HepG2 (cell line): ENCODE results near the gene TEX22. TPM values are rescaled to one million over a fixed set of nuclear protein-coding genes. Genes with fewer than 3 reads are reported as not detected.
A peak's percentile ranks its signal among the peaks of the same experiment; 100 is the strongest.

Experiments used
- ATAC-seq: fragments of 200-7000 bp; cut with Tn5 transposase; 3 replicates; pipeline ENCODE4 v1.9.1; 2020; ENCODE audit warnings: mild to moderate bottlenecking, moderate library complexity
- BruUV-seq: library from RNA; stranded (reverse); fragments of 400-500 nt; replicated peaks from 2 replicates; lab custom pipeline; 2021; lab: Mats Ljungman, UMichigan
- CTCF ChIA-PET: fragments of 300-600 bp; formaldehyde crosslinking; extraction: SDS; loops from one replicate; lab custom pipeline; 2021; ENCODE audit warnings: low total read pairs, inconsistent platforms, low intra/inter-chr PET ratio; lab: Yijun Ruan, JAX
- POLR2A ChIA-PET: fragments of 350-600 bp; sonication (Branson Sonifier 250); formaldehyde crosslinking; loops from one replicate; lab custom pipeline; 2020; ENCODE audit warnings: antibody characterized with exemption, inconsistent platforms; lab: Yijun Ruan, JAX
- DNase-seq: peaks from one replicate; pipeline ENCODE4 v3.0.0-alpha.2; 2015; ENCODE audit warnings: low spot score
- FAIRE-seq: peaks from 3 replicates; lab custom pipeline; 2011; peaks lifted over from hg19 to GRCh38; lab: Jason Lieb, UNC
- H2AFZ ChIP-seq: one replicate; pipeline ENCODE4 v1.6.1; 2011; ENCODE audit warnings: low read length, inconsistent platforms
- H3K27ac ChIP-seq: fragments of 300-600 bp; 3 replicates; pipeline ENCODE4 v1.8.0; 2011; ENCODE audit warnings: mixed run types, mild to moderate bottlenecking, mixed read lengths, low read length, inconsistent platforms; ENCODE audit not compliant: insufficient read depth; ENCODE audit errors: extremely low read length
- H3K27me3 ChIP-seq, 2 experiments: fragments of 200-600 bp in 1 of 2; 2 replicates in 1 of 2; 3 replicates in 1 of 2; pipeline versions ENCODE4 v1.6.0 to v1.8.0; 2011; ENCODE audit warnings: low read length in 2 of 2, mild to moderate bottlenecking in 2 of 2, moderate library complexity in 2 of 2, inconsistent platforms in 1 of 2; ENCODE audit not compliant: insufficient read depth in 2 of 2, control insufficient read depth in 1 of 2
- H3K36me3 ChIP-seq, 2 experiments: fragments of 200-600 bp in 1 of 2; replicated peaks in 1 of 2; 2 replicates in 1 of 2; 3 replicates in 1 of 2; pipeline versions ENCODE4 v1.5.1 to v1.8.0; 2011; ENCODE audit warnings: low read length in 2 of 2, inconsistent platforms in 1 of 2; ENCODE audit not compliant: insufficient read depth in 2 of 2, control insufficient read depth in 1 of 2
- H3K4me1 ChIP-seq: 2 replicates; pipeline ENCODE4 v1.5.1; 2012; ENCODE audit warnings: low read length, inconsistent platforms; ENCODE audit not compliant: insufficient read depth
- H3K4me2 ChIP-seq: 2 replicates; pipeline ENCODE4 v1.6.0; 2011; ENCODE audit warnings: low read depth, low read length, inconsistent platforms
- H3K4me3 ChIP-seq, 3 experiments: fragments of 200-600 bp in 1 of 3; sonication (generic), shearing (Covaris generic) in 1 of 3; replicated peaks in 1 of 3; 2 replicates each; pipeline ENCODE4 v1.5.1; 2011 to 2016; ENCODE audit warnings: low read length in 3 of 3, inconsistent platforms in 2 of 3, low read depth in 2 of 3, mild to moderate bottlenecking in 2 of 3, control low read depth in 1 of 3, mixed read lengths in 1 of 3; ENCODE audit not compliant: insufficient read depth in 1 of 3
- H3K79me2 ChIP-seq: one replicate; pipeline ENCODE4 v1.6.1; 2011; ENCODE audit warnings: low read length, inconsistent platforms; ENCODE audit not compliant: insufficient read depth
- H3K9ac ChIP-seq: 2 replicates; pipeline ENCODE4 v1.6.0; 2011; ENCODE audit warnings: mild to moderate bottlenecking, low read depth, low read length, inconsistent platforms; ENCODE audit not compliant: insufficient read depth
- H3K9me3 ChIP-seq: 2 replicates; pipeline ENCODE4 v1.5.1; 2012; ENCODE audit warnings: mild to moderate bottlenecking, low read length
- H4K20me1 ChIP-seq: 2 replicates; pipeline ENCODE4 v1.6.0; 2011; ENCODE audit warnings: inconsistent platforms, mild to moderate bottlenecking, low read length, moderate library complexity; ENCODE audit not compliant: insufficient read depth
- CBX2 ChIP-seq, 2 experiments: fragments of 200-600 bp in 1 of 2; sonication (generic); formaldehyde crosslinking in 1 of 2; IDR thresholded peaks; 2 replicates each; pipeline versions ENCODE4 v1.7.0 to v1.8.1; 2018 to 2022; ENCODE audit warnings: low read depth in 2 of 2, low read length in 1 of 2, mild to moderate bottlenecking in 1 of 2, missing genetic modification reagents in 1 of 2
- LCORL ChIP-seq, 2 experiments: fragments of 450-650 bp in 1 of 2; sonication (generic) in 1 of 2; formaldehyde crosslinking in 1 of 2; IDR thresholded peaks; 2 replicates each; pipeline versions ENCODE4 v1.5.0 to v1.6.1; 2017 to 2020; ENCODE audit warnings: antibody characterized with exemption in 1 of 2, missing genetic modification reagents in 1 of 2
- RORA ChIP-seq: sonication (generic); formaldehyde crosslinking; IDR thresholded peaks from 2 replicates; pipeline ENCODE4 v1.5.0; 2020; ENCODE audit warnings: mild to moderate bottlenecking, missing genetic modification reagents, moderate library complexity
- ZBTB38 ChIP-seq: sonication (generic); formaldehyde crosslinking; IDR thresholded peaks from 2 replicates; pipeline ENCODE4 v1.5.1; 2020; ENCODE audit warnings: mild to moderate bottlenecking, missing genetic modification reagents
- ZNF235 ChIP-seq: sonication (generic); formaldehyde crosslinking; IDR thresholded peaks from 2 replicates; pipeline ENCODE4 v1.8.1; 2023; ENCODE audit warnings: mild to moderate bottlenecking, missing genetic modification reagents, borderline replicate concordance
- ZNF264 ChIP-seq: sonication (generic); formaldehyde crosslinking; IDR thresholded peaks from 2 replicates; pipeline ENCODE4 v1.4.0; 2020; ENCODE audit warnings: missing genetic modification reagents
- ZNF317 ChIP-seq: sonication (generic); formaldehyde crosslinking; IDR thresholded peaks from 2 replicates; pipeline ENCODE4 v1.5.0; 2020; ENCODE audit warnings: mild to moderate bottlenecking, missing genetic modification reagents
- ZNF720 ChIP-seq: sonication (generic); formaldehyde crosslinking; IDR thresholded peaks from 2 replicates; pipeline ENCODE4 v1.4.0; 2020; ENCODE audit warnings: missing genetic modification reagents
- WGBS: methylation state at CpG from one replicate; pipeline ENCODE4 v1.1.6; 2017; ENCODE audit warnings: low lambda C conversion rate; 5-methylcytosine and 5-hydroxymethylcytosine counted together
- in situ Hi-C: cut with HindIII; loops from 2 replicates; pipeline ENCODE4 v1.10.0; 2017; ENCODE audit warnings: low pct_unique_long_range_greater_than_20kb; ENCODE audit not compliant: extremely low pct_ligation_motif_present
- intact Hi-C: fragments of 100-400 bp; cut with micrococcal nuclease; formaldehyde crosslinking; loops from one replicate; pipeline ENCODE4 v1.10.0; 2022; ENCODE audit not compliant: unreplicated experiment
- polyA plus RNA-seq, 8 experiments: library from polyadenylated mRNA; depleted of rRNA in 3 of 8; stranded (reverse) in 7 of 8; unstranded in 1 of 8; fragments of >200 nt; fragmentation: Illumina TruSeq in 4 of 8; extraction: Trizol in 4 of 8; gene quantifications; 2 replicates each; pipeline versions ENCODE4 v1.2.1 to v1.2.3, GENCODE V29; 2011 to 2016; ENCODE audit warnings: low read depth in 4 of 8, missing spikeins in 1 of 8, mixed read lengths in 1 of 8; ENCODE audit not compliant: insufficient read depth in 1 of 8
- total RNA-seq, 5 experiments: library from RNA; depleted of rRNA; stranded (reverse); fragments of >200 nt; fragmentation: Illumina TruSeq; extraction: Trizol; gene quantifications; 2 replicates each; pipeline ENCODE4 v1.2.3, GENCODE V29; 2016; ENCODE audit warnings: low read depth in 1 of 5
- TF ChIP-seq, protein P1 (sequence below): IDR thresholded peaks from 2 replicates; pipeline ENCODE4 v1.6.1; 2012; ENCODE audit warnings: low read length, improper control_type of control experiment
- TF ChIP-seq, protein P2 (sequence below): sonication (generic); formaldehyde crosslinking; conservative IDR thresholded peaks from 2 replicates; pipeline ENCODE4 v1.8.1; 2023; ENCODE audit warnings: missing genetic modification reagents
- TF ChIP-seq, protein P3 (sequence below): sonication (generic); formaldehyde crosslinking; IDR thresholded peaks from 2 replicates; pipeline ENCODE4 v1.5.0; 2020; ENCODE audit warnings: mild to moderate bottlenecking, missing genetic modification reagents, moderate library complexity
- TF ChIP-seq, protein P4 (sequence below): sonication (generic); formaldehyde crosslinking; IDR thresholded peaks from 2 replicates; pipeline ENCODE4 v1.4.0; 2020; ENCODE audit warnings: low read depth, mild to moderate bottlenecking, missing genetic modification reagents
- TF ChIP-seq, protein P5 (sequence below): sonication (generic); formaldehyde crosslinking; IDR thresholded peaks from 2 replicates; pipeline ENCODE4 v1.8.1; 2023; ENCODE audit warnings: missing genetic modification reagents, mild to moderate bottlenecking, borderline replicate concordance

TEX22 gene
- total and polyA plus RNA-seq, 2 of the 13 experiments (the other 11 are each of a cell fraction or from before 2014, with no cell fraction given) = 0.07 to 0.27 TPM

DNA sequence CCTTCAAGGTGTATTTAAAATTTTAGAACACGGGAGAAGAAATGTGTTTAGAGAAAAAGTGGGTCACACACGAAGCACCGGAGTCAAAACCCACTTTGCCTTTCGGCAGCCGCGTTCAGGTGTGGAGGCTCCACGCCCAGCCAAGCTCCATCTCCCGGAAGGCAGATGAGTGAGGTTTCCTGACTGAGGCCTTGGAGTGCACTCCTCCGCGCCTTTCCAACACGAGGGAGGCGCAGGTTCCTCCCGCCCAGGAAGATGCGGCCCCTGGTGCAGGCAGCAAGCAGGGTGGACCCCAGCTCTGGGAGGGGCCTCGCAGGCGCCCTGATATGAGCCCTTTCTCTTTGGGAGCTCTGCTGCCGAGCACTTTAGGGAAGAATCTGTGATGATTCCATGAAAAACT, 43.8 kb downstream of the TEX22 start:
- 86% methylated on average over 10 of the region's 17 CpGs for WGBS
- DNase-seq (no peak), FAIRE-seq (no peak), ATAC-seq (no peak)
- Histone ChIP-seq H3K79me2 (peaks cover 10% of the 10 kb centered on the region), H3K9ac (no peak overlapping the region), H2AFZ (no peak overlapping the region), H3K27ac (no peak overlapping the region), H3K4me3 (no peak overlapping the region), H3K4me1 (peaks cover 13% of the 10 kb centered on the region), H3K9me3 (no peaks in the 10 kb centered on the region), H3K27me3 (no peaks in the 10 kb centered on the region), H3K36me3 (peaks cover 10 to 33% of the 10 kb centered on the region in 2 experiments), H4K20me1 (no peaks in the 10 kb centered on the region), H3K4me2 (no peak overlapping the region)
- ChIA-PET CTCF (no interaction called here), POLR2A (no interaction called here)
- in situ Hi-C loops (no loop called here), intact Hi-C loops (no loop called here)
- TSS peak; percentile 38 for BruUV-seq
- no peak for TF ChIP-seq ZBTB38 (CRISPR knock-in tag)
- no peak for TF ChIP-seq ZNF720 (CRISPR knock-in tag)
- TF ChIP-seq, protein P1, sequence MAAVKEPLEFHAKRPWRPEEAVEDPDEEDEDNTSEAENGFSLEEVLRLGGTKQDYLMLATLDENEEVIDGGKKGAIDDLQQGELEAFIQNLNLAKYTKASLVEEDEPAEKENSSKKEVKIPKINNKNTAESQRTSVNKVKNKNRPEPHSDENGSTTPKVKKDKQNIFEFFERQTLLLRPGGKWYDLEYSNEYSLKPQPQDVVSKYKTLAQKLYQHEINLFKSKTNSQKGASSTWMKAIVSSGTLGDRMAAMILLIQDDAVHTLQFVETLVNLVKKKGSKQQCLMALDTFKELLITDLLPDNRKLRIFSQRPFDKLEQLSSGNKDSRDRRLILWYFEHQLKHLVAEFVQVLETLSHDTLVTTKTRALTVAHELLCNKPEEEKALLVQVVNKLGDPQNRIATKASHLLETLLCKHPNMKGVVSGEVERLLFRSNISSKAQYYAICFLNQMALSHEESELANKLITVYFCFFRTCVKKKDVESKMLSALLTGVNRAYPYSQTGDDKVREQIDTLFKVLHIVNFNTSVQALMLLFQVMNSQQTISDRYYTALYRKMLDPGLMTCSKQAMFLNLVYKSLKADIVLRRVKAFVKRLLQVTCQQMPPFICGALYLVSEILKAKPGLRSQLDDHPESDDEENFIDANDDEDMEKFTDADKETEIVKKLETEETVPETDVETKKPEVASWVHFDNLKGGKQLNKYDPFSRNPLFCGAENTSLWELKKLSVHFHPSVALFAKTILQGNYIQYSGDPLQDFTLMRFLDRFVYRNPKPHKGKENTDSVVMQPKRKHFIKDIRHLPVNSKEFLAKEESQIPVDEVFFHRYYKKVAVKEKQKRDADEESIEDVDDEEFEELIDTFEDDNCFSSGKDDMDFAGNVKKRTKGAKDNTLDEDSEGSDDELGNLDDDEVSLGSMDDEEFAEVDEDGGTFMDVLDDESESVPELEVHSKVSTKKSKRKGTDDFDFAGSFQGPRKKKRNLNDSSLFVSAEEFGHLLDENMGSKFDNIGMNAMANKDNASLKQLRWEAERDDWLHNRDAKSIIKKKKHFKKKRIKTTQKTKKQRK = no peak
- TF ChIP-seq, protein P2, sequence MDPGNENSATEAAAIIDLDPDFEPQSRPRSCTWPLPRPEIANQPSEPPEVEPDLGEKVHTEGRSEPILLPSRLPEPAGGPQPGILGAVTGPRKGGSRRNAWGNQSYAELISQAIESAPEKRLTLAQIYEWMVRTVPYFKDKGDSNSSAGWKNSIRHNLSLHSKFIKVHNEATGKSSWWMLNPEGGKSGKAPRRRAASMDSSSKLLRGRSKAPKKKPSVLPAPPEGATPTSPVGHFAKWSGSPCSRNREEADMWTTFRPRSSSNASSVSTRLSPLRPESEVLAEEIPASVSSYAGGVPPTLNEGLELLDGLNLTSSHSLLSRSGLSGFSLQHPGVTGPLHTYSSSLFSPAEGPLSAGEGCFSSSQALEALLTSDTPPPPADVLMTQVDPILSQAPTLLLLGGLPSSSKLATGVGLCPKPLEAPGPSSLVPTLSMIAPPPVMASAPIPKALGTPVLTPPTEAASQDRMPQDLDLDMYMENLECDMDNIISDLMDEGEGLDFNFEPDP (CRISPR knock-in tag) = no peak
- TF ChIP-seq, protein P3, sequence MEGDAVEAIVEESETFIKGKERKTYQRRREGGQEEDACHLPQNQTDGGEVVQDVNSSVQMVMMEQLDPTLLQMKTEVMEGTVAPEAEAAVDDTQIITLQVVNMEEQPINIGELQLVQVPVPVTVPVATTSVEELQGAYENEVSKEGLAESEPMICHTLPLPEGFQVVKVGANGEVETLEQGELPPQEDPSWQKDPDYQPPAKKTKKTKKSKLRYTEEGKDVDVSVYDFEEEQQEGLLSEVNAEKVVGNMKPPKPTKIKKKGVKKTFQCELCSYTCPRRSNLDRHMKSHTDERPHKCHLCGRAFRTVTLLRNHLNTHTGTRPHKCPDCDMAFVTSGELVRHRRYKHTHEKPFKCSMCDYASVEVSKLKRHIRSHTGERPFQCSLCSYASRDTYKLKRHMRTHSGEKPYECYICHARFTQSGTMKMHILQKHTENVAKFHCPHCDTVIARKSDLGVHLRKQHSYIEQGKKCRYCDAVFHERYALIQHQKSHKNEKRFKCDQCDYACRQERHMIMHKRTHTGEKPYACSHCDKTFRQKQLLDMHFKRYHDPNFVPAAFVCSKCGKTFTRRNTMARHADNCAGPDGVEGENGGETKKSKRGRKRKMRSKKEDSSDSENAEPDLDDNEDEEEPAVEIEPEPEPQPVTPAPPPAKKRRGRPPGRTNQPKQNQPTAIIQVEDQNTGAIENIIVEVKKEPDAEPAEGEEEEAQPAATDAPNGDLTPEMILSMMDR (CRISPR knock-in tag) = no peak
- no peak for TF ChIP-seq ZNF317 (CRISPR knock-in tag)
- TF ChIP-seq, protein P4, sequence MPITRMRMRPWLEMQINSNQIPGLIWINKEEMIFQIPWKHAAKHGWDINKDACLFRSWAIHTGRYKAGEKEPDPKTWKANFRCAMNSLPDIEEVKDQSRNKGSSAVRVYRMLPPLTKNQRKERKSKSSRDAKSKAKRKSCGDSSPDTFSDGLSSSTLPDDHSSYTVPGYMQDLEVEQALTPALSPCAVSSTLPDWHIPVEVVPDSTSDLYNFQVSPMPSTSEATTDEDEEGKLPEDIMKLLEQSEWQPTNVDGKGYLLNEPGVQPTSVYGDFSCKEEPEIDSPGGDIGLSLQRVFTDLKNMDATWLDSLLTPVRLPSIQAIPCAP (CRISPR knock-in tag) = no peak
- TF ChIP-seq, protein P5, sequence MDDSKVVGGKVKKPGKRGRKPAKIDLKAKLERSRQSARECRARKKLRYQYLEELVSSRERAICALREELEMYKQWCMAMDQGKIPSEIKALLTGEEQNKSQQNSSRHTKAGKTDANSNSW (CRISPR knock-in tag) = no peak
- no peak for TF ChIP-seq LCORL (IDR thresholded peaks at IDR 0.05)
- no peak for TF ChIP-seq LCORL (CRISPR knock-in tag; IDR thresholded peaks at IDR 0.05)
- no peak for TF ChIP-seq RORA (CRISPR knock-in tag)
- no peak for TF ChIP-seq ZNF235
- no peak for TF ChIP-seq ZNF264 (CRISPR knock-in tag)
- TF ChIP-seq CBX2 (IDR thresholded peaks at IDR 0.05; ENCODE audit: low read depth, low read length) = no peak
- no peak for TF ChIP-seq CBX2 (CRISPR knock-in tag; IDR thresholded peaks at IDR 0.05; ENCODE audit: low read depth)
